GM21786 (cell line): ENCODE results near the gene HMOX2.

ENCODE experiments used
- ATAC-seq: cut with Tn5 transposase; IDR thresholded peaks from one replicate; pipeline ENCODE4 v1.9.1; 2021; ENCODE audit not compliant: unreplicated experiment

HMOX2 gene

GRCh38 chr16:4463522-4464163 lies 12.6 kb upstream of the HMOX2 start:
- ATAC-seq, result no peak

- no peak for ATAC-seq
These were observed 10.0 kb upstream of the HMOX2 start for GRCh38 chr16:4465977-4466779.

GRCh38 chr16:4467916-4468315 lies 8.3 kb upstream of the HMOX2 start:
- no peak for ATAC-seq

- ATAC-seq, result no peak
These were observed 7.2 kb upstream of the HMOX2 start for GRCh38 chr16:4468972-4469371.

DNA sequence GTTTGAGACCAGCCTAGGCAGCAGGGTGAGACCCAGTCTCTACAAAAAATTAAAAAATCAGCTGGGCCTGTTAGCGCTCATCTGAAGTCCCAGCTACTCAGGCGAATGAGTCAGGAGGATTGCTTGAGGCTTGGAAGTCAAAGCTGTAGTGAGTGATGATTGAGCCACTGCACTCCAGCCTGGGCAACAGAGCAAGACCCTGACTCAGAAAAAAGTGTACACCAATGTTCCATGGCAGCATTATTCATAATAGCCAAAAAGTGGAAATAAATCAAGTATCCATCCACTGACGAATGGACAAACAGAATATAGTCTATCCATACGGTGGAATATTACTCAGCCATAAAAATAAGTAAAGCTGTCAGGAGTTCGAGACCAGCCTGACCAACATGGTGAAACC lies 4.3 kb upstream of the HMOX2 start:
- ATAC-seq, result no peak

DNA sequence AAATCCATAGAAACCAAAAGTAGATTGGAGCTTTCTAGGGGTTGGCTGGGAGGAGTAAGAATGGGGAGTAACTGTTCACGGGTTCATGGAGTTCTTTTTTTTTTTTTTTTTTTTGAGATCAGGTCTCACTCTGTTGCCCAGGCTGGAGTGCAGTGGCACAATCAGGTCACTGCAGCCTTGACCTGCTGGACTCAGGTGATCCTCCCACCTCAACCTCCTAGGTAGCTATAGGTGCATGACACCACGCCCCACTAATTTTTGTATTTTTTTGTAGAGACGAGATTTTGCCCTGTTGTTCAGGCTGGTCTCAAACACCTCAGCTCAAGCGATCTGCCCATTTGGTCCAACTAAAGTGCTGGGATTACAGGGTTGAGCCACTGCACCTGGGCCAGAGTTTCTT lies 3.3 kb upstream of the HMOX2 start:
- no peak for ATAC-seq

GRCh38 chr16:4474192-4474961 lies 1.8 kb upstream of the HMOX2 start, which contains the start of gene NMRAL1:
Gene NMRAL1 (minus strand): TSS chr16:4474625. CDS start chr16:4474132, 493 bp downstream.
- ATAC-seq, result peak; percentile 35

DNA sequence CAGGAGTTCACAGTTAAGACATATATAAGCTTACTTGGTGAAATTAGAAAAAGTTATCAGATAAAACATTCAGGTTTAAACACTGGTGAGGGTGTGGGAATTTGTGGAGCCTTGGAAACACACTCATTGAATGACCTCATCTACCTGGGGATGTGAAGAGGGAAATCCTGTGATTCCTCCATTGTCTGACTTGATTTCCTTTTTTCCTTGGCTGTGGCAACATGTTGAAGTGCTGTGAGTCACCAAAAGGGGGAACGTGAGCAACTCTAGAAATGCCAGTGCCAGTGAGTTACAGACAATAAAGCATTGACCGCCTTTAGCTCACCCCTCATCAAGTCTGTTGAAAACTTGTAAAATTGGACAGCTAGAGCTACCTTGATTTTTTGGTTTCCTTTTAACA lies 1.8 kb downstream of the HMOX2 start:
- no peak for ATAC-seq

- ATAC-seq, result no peak
These were observed 5.3 kb downstream of the HMOX2 start for GRCh38 chr16:4481526-4481925.

DNA sequence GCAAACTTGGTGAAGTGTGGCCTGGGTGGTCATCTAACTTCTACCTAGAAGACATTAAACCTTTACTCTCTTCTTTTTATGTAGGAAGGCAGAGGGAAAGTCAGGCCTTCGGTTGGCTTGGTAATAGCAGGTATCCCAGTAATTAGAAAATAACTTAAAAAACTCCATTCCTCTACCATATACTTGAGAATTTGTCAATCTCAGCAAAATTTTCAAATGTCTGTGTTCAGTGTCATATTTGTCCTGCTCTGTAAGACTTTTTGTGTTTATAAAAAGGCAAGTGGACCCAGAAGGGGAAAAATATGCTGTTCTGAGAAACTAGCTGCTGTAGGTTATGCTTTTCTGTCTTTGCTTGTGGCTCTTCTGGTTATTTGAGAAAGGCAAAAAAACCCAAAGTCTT lies 5.8 kb downstream of the HMOX2 start:
- no peak for ATAC-seq

DNA sequence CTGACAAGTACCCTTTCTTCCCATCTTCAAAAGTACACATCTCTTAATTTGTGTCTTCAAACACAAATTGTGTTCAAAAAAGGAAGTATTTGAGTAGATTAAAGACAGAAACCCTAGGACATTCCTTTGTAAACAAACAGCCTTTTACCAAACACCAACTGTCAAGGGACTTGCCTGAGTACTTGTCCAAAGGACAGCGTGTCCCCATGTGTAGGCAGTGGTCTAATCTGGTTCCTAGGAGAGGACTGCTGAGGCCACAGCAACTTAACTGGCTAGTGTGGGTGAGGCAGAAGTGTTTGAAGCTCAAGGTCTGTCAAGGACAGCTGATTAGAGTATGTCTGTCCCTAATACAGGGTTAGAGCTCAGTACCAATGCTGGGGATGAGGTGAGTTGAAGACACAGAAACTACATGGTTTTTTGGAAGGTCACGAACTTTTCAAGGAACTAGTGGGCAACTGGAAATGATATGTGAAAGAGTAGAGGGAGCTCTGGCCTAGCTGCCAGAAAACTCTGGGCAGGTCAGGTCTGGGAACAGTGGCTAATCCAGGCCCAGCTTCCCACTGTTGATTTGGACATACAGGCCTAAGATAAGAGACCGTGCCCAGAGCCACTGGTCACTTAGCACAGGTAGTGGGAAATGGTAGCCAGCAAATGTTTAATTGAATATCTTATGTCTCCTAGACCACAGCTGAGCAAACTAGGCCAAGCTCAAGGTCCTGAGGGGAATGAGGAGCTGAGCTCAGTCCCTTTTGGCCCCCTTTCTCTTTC lies 10.1 kb downstream of the HMOX2 start:
- no peak for ATAC-seq

DNA sequence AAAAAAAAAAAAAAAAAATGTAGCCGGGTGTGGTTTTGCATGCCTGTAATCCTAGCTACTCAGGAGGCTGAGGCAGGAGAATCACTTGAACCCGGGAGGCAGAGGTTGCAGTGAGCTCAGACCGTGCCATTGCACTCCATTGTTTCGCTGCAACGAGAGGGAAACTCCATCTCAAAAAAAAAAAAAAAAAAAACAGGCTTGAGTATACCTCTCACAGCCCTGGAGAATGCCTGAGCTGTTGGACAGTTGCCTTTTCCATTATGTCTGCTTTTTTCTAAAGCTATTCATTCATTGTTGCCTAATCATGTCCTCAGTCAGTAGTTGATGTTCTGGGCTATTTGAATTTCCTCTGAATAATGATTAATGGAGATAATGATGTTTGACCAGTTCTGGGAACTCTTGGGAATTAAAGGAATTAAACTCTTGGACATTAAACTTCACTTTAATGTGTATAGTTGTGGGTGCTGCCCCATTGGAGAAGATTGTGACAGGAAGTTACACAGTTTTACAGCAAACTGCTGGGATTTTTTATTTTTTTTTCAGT lies 11.8 kb downstream of the HMOX2 start:
- no peak for ATAC-seq

- ATAC-seq, result no peak
These were observed 12.3 kb downstream of the HMOX2 start for GRCh38 chr16:4488499-4488967.

GRCh38 chr16:4489030-4489429 lies 12.8 kb downstream of the HMOX2 start:
- ATAC-seq, result no peak

GRCh38 chr16:4491898-4492297 lies 15.7 kb downstream of the HMOX2 start:
- no peak for ATAC-seq

DNA sequence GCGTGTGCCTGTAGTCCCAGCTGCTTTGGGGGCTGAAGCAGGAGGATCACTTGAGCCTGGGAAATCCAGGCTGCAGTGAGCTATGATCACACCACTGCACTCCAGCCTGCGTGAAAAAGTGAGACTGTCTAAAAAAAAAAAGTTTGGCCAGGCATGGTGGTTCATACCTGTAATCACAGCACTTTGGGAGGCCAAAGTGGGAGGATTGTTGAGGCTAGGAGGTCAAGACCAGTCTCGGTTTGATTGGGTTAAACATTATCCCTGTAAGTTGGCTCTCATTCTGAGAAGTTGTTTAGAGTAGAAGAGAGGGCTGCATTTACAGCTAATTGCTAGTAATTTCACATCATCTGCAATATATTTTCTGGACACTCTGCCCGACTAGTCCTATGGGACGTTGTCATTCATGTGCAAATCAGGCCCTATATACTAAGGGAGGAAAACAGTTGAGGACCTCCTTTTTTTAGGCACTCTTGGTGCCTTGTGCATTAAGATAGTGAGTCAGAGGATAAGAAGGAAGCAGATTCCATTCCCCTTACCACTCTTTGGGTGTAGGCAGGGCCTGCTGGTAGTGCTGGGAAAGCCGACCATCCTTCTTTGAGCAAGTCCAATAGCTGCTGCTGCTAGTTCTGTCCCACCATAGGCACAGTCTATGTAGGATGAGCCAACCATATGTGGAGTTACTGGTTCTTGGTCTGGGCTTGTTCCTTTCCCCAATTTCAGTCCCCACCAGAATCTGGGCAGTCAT lies 18.7 kb downstream of the HMOX2 start:
- no peak for ATAC-seq

- no peak for ATAC-seq
These were observed 19.6 kb downstream of the HMOX2 start for GRCh38 chr16:4495766-4496165.

GRCh38 chr16:4496305-4496704 lies 20.1 kb downstream of the HMOX2 start:
- no peak for ATAC-seq

- no peak for ATAC-seq
These were observed 22.5 kb downstream of the HMOX2 start for GRCh38 chr16:4498546-4499195.

GRCh38 chr16:4499196-4499555 lies 23.0 kb downstream of the HMOX2 start:
- ATAC-seq, result no peak
